ENCODE results near the gene TOMM6. TPM values are rescaled to one million over a fixed set of nuclear protein-coding genes. Genes with fewer than 3 reads are reported as not detected.

The TOMM6 gene
- total RNA-seq = 100 to 1,000 TPM; 109 to 120 TPM

DNA sequence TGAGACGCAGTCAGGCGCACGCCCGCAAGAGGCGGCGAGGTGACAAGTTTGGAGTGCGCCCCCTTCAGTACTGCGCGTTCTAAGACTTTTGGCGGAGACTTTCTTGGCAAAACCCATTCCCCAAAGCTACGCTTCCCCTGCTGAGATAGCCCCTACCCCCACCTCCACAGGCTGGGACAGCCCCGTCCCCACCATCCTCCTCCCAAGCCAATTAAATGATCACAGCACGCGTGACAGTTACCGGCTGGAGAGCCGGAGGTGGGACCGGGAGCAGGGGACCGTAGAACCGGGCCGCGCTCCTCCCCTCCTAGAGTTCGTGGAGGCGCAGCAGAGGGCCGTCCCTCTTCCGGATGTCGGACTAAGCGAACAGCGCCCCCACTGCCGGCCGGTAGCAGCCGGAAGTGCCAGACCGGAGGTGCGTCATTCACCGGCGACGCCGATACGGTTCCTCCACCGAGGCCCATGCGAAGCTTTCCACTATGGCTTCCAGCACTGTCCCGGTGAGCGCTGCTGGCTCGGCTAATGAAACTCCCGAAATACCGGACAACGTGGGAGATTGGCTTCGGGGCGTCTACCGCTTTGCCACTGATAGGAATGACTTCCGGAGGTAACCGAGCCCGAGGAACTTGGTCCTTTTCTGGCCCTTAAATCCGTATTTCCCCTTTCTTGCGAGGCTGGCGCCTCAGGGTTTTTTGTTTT, at the start of gene TOMM6:
TOMM6 (plus strand) TSS at position 476 of the 699 bp plus-strand sequence; CDS start at position 480, 4 bp downstream.
- ATAC-seq (replicated peaks in 1 of 2) (peak; percentile 86 to 87), DNase-seq (peak; percentile 96 to 97)
- Mint-ChIP-seq H3K4me3 (peak within 1 kb of the TSS; percentile 95 to 98), H3K27ac (peak within 1 kb of the TSS; percentile 99), H3K27me3 (ENCODE audit: low read depth) (no peaks in the 10 kb centered on the region), H3K9me3 (no peaks in the 10 kb centered on the region), H3K36me3 (ENCODE audit: insufficient read depth in 2 of 2) (peaks cover 2 to 8% of the 10 kb centered on the region in 2 donors), H3K4me1 (ENCODE audit: low read depth) (peaks cover 22% of the 10 kb centered on the region)

DNA sequence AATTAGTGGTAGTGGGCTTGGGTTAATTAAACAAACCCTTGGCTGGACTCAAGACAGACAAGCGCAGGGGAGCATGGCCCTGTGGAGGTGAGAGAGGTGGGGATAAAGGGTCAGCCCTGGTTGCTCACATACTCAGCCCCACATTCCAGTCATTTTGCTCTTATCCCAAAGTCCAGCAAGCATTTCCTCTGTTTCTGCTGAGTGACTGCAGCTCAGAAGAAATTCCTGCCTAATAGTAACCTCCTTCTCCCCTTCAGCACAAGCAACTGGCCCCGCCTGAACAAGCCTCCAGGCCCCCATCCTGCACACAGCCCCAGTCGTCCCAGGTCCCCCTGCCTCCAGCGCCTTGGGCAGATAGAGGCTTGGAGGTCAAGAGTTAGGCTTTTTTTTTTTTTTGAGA, 48.5 kb upstream of the TOMM6 start:
- Mint-ChIP-seq H3K4me3 (no peak overlapping the region), H3K27ac (no peak overlapping the region)

GRCh38 chr6:41740366-41741162, 46.9 kb upstream of the TOMM6 start:
- DNase-seq (no peak), ATAC-seq (replicated peaks in 1 of 2) (no peak)
- H3K4me1 Mint-ChIP-seq (ENCODE audit: low read depth) = peaks cover 10% of the 10 kb centered on the region
- no peak overlapping the region for H3K4me3 Mint-ChIP-seq
- H3K36me3 Mint-ChIP-seq (ENCODE audit: insufficient read depth in 2 of 2) = no peaks in the 10 kb centered on the region
- no peaks in the 10 kb centered on the region for H3K27me3 Mint-ChIP-seq (ENCODE audit: low read depth)
- H3K27ac Mint-ChIP-seq = no peak overlapping the region
- no peaks in the 10 kb centered on the region for H3K9me3 Mint-ChIP-seq

More for the DNA sequence above, 48.5 kb upstream of the TOMM6 start:
- H3K9me3 Mint-ChIP-seq = no peaks in the 10 kb centered on the region
- no peak for DNase-seq
- H3K27me3 Mint-ChIP-seq (ENCODE audit: low read depth) = no peaks in the 10 kb centered on the region
- ATAC-seq (replicated peaks in 1 of 2) = no peak
- peaks cover 10% of the 10 kb centered on the region for H3K4me1 Mint-ChIP-seq (ENCODE audit: low read depth)
- H3K36me3 Mint-ChIP-seq (ENCODE audit: insufficient read depth in 2 of 2) = no peaks in the 10 kb centered on the region

DNA sequence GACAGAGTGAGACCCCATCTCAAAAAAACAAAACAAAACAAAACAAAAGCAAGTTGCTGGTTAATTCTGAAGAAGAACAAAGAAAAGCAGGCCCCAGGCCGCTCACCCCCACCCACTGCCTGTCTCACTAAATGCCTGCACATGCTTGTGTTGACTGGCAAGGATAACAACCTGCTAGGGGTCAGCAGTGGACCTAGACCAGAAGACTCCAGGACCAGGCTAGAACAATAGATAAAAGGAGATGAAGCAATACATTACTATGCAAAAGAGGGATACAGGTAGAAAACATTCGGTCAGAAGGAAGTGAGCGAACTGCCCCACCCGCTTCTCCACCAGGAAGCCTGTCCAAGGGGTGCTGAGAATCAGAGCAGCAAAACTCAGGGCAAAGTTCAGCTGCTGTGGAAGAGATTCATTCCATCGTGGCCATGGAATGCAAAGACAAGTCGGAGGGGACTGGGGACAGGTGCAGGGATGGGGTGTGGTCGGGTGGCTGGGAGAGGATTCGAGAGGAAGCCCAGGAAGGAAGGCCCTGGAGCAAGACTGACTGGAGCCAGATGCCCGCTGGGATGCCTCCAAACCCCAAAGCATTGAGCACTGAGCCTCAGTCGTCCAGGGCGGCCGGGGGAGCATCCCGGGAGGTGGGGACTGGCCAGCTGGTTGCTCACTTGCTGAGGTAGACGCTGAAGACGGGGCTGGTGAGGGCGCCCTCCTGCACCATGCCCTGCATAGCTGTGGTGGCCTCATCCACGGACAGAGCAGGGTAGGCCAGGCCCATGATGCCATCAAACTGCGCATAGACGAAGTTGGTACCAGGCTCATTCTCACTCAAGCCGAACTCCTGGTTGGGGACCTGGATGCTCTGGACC, 45.6 kb upstream of the TOMM6 start:
- H3K4me3 Mint-ChIP-seq = no peak overlapping the region
- no peaks in the 10 kb centered on the region for H3K27me3 Mint-ChIP-seq (ENCODE audit: low read depth)
- no peaks in the 10 kb centered on the region for H3K4me1 Mint-ChIP-seq (ENCODE audit: low read depth)
- H3K27ac Mint-ChIP-seq = no peak overlapping the region
- DNase-seq = no peak
- H3K36me3 Mint-ChIP-seq (ENCODE audit: insufficient read depth in 2 of 2) = no peaks in the 10 kb centered on the region
- ATAC-seq (replicated peaks in 1 of 2) = no peak
- H3K9me3 Mint-ChIP-seq = no peaks in the 10 kb centered on the region

GRCh38 chr6:41743406-41744235, 43.9 kb upstream of the TOMM6 start:
- DNase-seq (no peak), ATAC-seq (replicated peaks in 1 of 2) (no peak)
- H3K9me3 Mint-ChIP-seq = no peaks in the 10 kb centered on the region
- no peaks in the 10 kb centered on the region for H3K27me3 Mint-ChIP-seq (ENCODE audit: low read depth)
- no peaks in the 10 kb centered on the region for H3K36me3 Mint-ChIP-seq (ENCODE audit: insufficient read depth in 2 of 2)
- H3K4me3 Mint-ChIP-seq = no peak overlapping the region
- H3K4me1 Mint-ChIP-seq (ENCODE audit: low read depth) = no peaks in the 10 kb centered on the region
- H3K27ac Mint-ChIP-seq = no peak overlapping the region

DNA sequence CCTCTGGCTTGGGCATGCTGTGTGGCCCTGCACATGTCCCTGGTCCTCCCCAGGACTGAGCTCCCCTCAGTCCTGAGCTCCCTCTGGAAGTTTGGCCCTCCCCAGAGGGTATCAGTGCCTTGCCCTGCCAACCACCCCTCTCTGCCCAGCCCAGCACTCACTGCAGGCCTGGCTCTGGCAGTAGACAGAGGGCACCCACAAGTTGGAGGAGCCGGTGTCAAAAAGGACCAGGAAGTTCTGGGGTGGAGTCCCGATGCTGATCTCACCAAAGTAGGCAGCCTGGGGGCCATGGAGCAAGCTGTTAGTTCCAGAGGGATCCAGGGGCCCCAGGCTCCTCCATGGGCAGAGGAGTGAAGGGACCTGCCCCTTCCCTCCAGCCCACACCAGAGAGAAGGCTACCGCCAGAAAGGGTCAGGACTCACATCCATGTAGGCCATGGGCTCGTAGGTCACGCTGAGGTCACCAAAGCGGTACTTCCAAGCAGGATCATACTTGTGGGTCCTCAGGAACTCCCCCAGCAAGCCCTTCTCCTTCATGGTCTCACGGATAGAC, 43.2 kb upstream of the TOMM6 start:
- Mint-ChIP-seq H3K27ac (no peak overlapping the region), H3K9me3 (no peaks in the 10 kb centered on the region), H3K36me3 (ENCODE audit: insufficient read depth in 2 of 2) (no peaks in the 10 kb centered on the region), H3K27me3 (ENCODE audit: low read depth) (no peaks in the 10 kb centered on the region), H3K4me1 (ENCODE audit: low read depth) (no peaks in the 10 kb centered on the region), H3K4me3 (no peak overlapping the region)
- no peak for ATAC-seq (replicated peaks in 1 of 2)
- no peak for DNase-seq

DNA sequence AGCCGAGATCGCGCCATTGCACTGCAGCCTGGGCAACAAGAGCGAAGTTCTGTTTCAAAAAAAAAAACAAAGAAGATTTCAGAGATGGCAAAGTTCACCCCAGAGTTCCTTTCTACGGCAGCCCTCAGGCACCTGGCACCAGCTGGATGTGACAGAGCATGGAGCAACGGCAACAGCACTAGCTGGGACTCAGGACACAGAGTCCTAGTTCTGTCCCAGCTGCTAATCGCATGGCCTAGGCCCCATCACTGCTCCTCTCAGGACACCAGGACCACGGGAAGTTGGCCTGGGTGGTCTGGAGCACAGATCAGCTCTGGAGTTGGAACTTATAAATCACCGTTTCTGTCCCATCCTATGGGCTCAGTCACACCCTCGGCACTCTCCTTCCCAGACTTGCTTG, 41.4 kb upstream of the TOMM6 start:
- ATAC-seq (replicated peaks in 1 of 2) (no peak), DNase-seq (no peak)
- Mint-ChIP-seq H3K4me1 (ENCODE audit: low read depth) (no peaks in the 10 kb centered on the region), H3K4me3 (no peak overlapping the region), H3K36me3 (ENCODE audit: insufficient read depth in 2 of 2) (no peaks in the 10 kb centered on the region), H3K9me3 (no peaks in the 10 kb centered on the region), H3K27ac (no peak overlapping the region), H3K27me3 (ENCODE audit: low read depth) (no peaks in the 10 kb centered on the region)

DNA sequence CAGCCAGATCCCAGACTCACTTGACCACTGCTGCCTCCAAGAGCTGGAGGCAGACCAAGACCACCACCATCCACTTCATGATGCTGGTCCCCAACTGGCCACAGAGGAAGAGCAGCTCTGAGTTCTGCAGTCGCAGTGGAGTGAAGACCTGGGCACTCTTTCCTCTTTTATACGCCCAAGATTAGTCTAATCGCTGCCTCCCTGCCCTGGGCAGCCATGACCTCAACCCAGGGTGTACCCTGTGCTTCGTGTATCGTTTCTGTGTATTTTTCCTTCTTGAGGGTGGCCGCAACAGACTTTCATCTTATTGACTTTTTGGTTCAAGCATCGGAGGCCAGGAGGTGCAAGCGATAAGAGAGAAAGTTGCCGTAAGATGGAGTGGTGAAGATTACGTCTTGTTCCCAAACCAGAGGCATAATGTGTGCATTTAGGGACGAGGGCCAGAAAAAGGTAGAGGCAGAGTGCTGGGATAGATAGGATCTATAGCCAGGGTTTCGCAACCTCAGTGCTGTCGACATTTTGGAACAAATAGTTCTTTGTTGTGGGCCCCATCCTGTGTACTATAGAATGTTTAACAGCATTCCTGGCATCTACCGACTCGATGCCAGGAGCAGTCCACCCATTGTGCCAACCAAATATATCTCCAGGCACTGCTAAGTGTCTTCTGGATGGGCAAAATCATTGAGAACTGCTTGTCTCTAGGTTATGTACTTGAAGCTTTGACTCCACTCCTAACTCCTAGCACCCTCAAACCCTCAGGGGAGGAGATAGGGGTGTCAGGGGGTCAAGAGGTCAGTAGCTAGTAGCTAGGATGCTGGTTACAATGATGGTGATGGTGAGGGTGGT, 40.0 kb upstream of the TOMM6 start, which contains the start of gene PGC:
PGC (minus strand) TSS at position 142 of the 846 bp plus-strand sequence; CDS start at position 79, 63 bp downstream.
- DNase-seq (no peak), ATAC-seq (replicated peaks in 1 of 2) (no peak)
- H3K4me1 Mint-ChIP-seq (ENCODE audit: low read depth) = no peaks in the 10 kb centered on the region
- no peaks in the 10 kb centered on the region for H3K36me3 Mint-ChIP-seq (ENCODE audit: insufficient read depth in 2 of 2)
- no peaks in the 10 kb centered on the region for H3K27me3 Mint-ChIP-seq (ENCODE audit: low read depth)
- H3K4me3 Mint-ChIP-seq = no peak within 1 kb of the TSS
- H3K27ac Mint-ChIP-seq = no peak within 1 kb of the TSS
- H3K9me3 Mint-ChIP-seq = no peaks in the 10 kb centered on the region

DNA sequence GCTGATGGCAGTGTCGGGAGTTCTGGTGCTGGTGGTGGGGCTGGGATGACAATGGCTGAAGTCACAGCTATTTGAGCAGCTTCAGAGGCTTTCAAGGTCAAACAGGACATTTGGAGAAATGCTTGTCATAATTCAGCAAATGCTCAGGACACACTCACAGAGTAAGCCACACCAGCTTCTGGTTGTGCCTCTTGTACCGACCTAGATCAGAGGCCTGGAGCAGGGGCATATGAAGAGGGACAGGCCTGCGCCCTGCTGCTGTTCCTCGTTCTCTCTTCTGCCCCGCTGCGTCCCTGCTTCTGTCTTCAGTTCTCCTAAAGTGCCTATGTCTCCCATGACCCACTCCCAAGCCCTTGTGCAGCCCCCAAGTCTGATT, 39.4 kb upstream of the TOMM6 start:
- no peaks in the 10 kb centered on the region for H3K27me3 Mint-ChIP-seq (ENCODE audit: low read depth)
- DNase-seq (no peak), ATAC-seq (replicated peaks in 1 of 2) (no peak)
- H3K9me3 Mint-ChIP-seq = no peaks in the 10 kb centered on the region
- no peak overlapping the region for H3K27ac Mint-ChIP-seq
- H3K36me3 Mint-ChIP-seq (ENCODE audit: insufficient read depth in 2 of 2) = no peaks in the 10 kb centered on the region
- H3K4me1 Mint-ChIP-seq (ENCODE audit: low read depth) = no peaks in the 10 kb centered on the region
- H3K4me3 Mint-ChIP-seq = no peak overlapping the region

DNA sequence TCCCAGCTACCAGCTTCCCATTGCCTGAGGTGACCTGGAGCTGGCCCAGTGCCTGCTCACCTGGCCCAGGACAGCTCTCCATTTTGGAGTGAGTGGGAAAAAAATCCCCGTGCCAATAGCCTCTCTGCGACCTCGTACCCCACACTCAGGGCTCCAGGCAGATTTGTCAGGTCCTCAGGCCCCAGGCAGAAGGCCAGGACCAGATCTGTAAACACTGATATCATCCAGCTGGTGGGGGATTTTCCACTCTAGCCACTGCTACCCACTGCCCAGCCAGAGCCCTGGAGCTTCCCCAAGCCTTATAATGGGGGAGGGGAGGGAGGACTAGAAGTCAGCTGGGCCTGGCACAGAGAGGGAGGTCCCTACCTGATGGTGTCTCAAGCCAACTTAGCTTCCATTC, 39.0 kb upstream of the TOMM6 start:
- DNase-seq = no peak
- H3K4me3 Mint-ChIP-seq = no peak overlapping the region
- ATAC-seq (replicated peaks in 1 of 2) = no peak
- no peaks in the 10 kb centered on the region for H3K27me3 Mint-ChIP-seq (ENCODE audit: low read depth)
- no peaks in the 10 kb centered on the region for H3K36me3 Mint-ChIP-seq (ENCODE audit: insufficient read depth in 2 of 2)
- H3K9me3 Mint-ChIP-seq = no peaks in the 10 kb centered on the region
- H3K27ac Mint-ChIP-seq = no peak overlapping the region
- no peaks in the 10 kb centered on the region for H3K4me1 Mint-ChIP-seq (ENCODE audit: low read depth)

DNA sequence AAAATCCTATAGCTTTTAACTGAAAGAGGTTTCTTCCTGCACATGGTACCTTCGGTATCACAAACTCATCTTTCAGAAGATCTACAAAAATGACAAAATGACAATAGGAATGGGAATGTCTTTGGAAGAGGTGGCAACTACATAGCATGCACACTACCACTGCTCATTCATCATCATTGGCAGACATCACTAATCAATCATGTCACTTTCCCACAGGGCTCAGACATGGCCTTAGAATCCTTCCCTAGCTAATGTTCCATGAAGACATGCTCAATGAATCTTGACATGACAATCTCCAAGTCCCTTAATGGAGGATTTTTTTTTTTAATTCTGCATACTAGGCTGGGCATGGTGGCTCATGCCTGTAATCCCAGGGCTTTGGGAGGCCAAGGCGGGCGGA, 37.1 kb upstream of the TOMM6 start:
- no peak for ATAC-seq (replicated peaks in 1 of 2)
- H3K4me3 Mint-ChIP-seq = no peak overlapping the region
- no peaks in the 10 kb centered on the region for H3K9me3 Mint-ChIP-seq
- DNase-seq = no peak
- H3K27ac Mint-ChIP-seq = no peak overlapping the region
- H3K36me3 Mint-ChIP-seq (ENCODE audit: insufficient read depth in 2 of 2) = no peaks in the 10 kb centered on the region
- H3K27me3 Mint-ChIP-seq (ENCODE audit: low read depth) = no peaks in the 10 kb centered on the region
- no peaks in the 10 kb centered on the region for H3K4me1 Mint-ChIP-seq (ENCODE audit: low read depth)

Data from activated T-cell treated with anti-CD3 and anti-CD28 coated beads, Interleukin-2, amount 50 U/mL, for 72 hours (primary cell).